Measurements from ENCODE around the gene MAP3K7CL.

DNA sequence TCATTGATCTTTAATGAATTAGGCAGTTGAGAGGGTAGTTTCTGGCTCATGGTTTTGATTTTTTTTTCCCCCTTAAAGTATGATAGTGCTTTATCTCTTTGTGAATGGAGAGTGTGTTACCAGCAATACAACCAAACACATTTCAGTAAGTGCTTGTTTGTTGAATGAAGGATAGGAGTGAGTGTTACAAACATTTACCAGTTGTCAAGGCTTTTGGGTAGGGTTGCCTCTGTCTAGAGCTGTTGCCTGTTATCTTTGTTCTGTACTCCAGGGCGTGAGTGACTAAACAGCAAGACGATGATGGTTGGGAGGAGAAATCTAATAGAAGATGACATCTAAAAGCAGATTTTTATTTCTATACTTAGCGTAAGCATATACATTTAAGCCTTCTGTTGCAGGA is 21.5 kb downstream of the MAP3K7CL start:
- no peak for TF ChIP-seq POLR2A (IDR thresholded peaks at IDR 0.05)
- no peak for TF ChIP-seq POLR2AphosphoS5 (IDR thresholded peaks at IDR 0.05)

Measured in transverse colon (tissue), 3 donors.